Activated CD4-positive, alpha-beta T cell treated with anti-CD3 and anti-CD28 coated beads, Interleukin-2, amount 10 ng/mL, durations not matched to agents 7 days and 5 days (primary cell): ENCODE measurements around the gene GRIN3B. TPM values are rescaled to one million over a fixed set of nuclear protein-coding genes. Genes with fewer than 3 reads are reported as not detected.

Source experiments
- CTCF ChIA-PET: fragments of 350-600 bp; sonication (Branson Sonifier 250); formaldehyde crosslinking; loops from one replicate; lab custom pipeline; 2021; ENCODE audit warnings: antibody characterized with exemption; lab: Charles Lee
- POLR2A ChIA-PET: fragments of 350-600 bp; sonication (Branson Sonifier 250); formaldehyde crosslinking; loops from one replicate; lab custom pipeline; 2021; ENCODE audit warnings: antibody characterized with exemption; lab: Charles Lee
- DNase-seq: peaks from one replicate; pipeline ENCODE4 v3.0.0-alpha.2; 2020
- H3K27ac Mint-ChIP-seq: one replicate; pipeline ENCODE4 v1.8.0; 2021; ENCODE audit warnings: mild to moderate bottlenecking, moderate library complexity, mixed read lengths
- H3K27me3 Mint-ChIP-seq: one replicate; pipeline ENCODE4 v1.8.0; 2021; ENCODE audit warnings: mixed read lengths
- H3K36me3 Mint-ChIP-seq: one replicate; pipeline ENCODE4 v1.8.0; 2021; ENCODE audit warnings: low read depth, mixed read lengths
- H3K4me1 Mint-ChIP-seq: one replicate; pipeline ENCODE4 v1.8.0; 2021; ENCODE audit warnings: mixed read lengths
- H3K4me3 Mint-ChIP-seq: one replicate; pipeline ENCODE4 v1.8.0; 2021; ENCODE audit warnings: mild to moderate bottlenecking, moderate library complexity, mixed read lengths
- H3K9me3 Mint-ChIP-seq: one replicate; pipeline ENCODE4 v1.8.0; 2021; ENCODE audit warnings: mixed read lengths
- total RNA-seq, 2 experiments: library from RNA; stranded (reverse); gene quantifications; one replicate each; pipeline ENCODE4 v1.2.3, GENCODE V29; 2021

GRIN3B gene
- total RNA-seq, 2 experiments from 2014 or later = not detected

- no peaks in the 10 kb centered on the region for H3K27me3 Mint-ChIP-seq
- CTCF ChIA-PET = interaction anchor here (1.8 kb wide), 1 partner anchor 10 kb away, joined by 7 read pairs; no protein-coding TSS in a partner anchor
- peaks cover 23% of the 10 kb centered on the region for H3K36me3 Mint-ChIP-seq
- H3K4me3 Mint-ChIP-seq = no peak overlapping the region
- peak overlapping the region; percentile 19 for H3K27ac Mint-ChIP-seq
- POLR2A ChIA-PET = no interaction called here
- H3K9me3 Mint-ChIP-seq = no peaks in the 10 kb centered on the region
- peaks cover 13% of the 10 kb centered on the region for H3K4me1 Mint-ChIP-seq
- no peak for DNase-seq
Observed at GRCh38 chr19:1050989-1051788, 51.0 kb downstream of the GRIN3B start.

GRCh38 chr19:1051791-1052190 lies 51.6 kb downstream of the GRIN3B start:
- CTCF ChIA-PET = no interaction called here
- POLR2A ChIA-PET = no interaction called here

GRCh38 chr19:1052349-1052975 lies 52.2 kb downstream of the GRIN3B start:
- Mint-ChIP-seq H3K27ac (no peak overlapping the region), H3K4me1 (peaks cover 23% of the 10 kb centered on the region), H3K27me3 (no peaks in the 10 kb centered on the region), H3K9me3 (peaks cover 2% of the 10 kb centered on the region), H3K4me3 (no peak overlapping the region), H3K36me3 (peaks cover 30% of the 10 kb centered on the region)
- no peak for DNase-seq
- CTCF ChIA-PET = no interaction called here
- POLR2A ChIA-PET = no interaction called here

More at GRCh38 chr19:1051791-1052190, 51.6 kb downstream of the GRIN3B start:
- Mint-ChIP-seq H3K36me3 (peaks cover 26% of the 10 kb centered on the region), H3K4me1 (peaks cover 18% of the 10 kb centered on the region), H3K4me3 (no peak overlapping the region), H3K27ac (peak overlapping the region; percentile 19), H3K9me3 (no peaks in the 10 kb centered on the region), H3K27me3 (no peaks in the 10 kb centered on the region)
- DNase-seq = no peak

GRCh38 chr19:1053176-1054101 lies 53.2 kb downstream of the GRIN3B start:
- DNase-seq = no peak
- no peak overlapping the region for H3K27ac Mint-ChIP-seq
- no peak overlapping the region for H3K4me3 Mint-ChIP-seq

DNA sequence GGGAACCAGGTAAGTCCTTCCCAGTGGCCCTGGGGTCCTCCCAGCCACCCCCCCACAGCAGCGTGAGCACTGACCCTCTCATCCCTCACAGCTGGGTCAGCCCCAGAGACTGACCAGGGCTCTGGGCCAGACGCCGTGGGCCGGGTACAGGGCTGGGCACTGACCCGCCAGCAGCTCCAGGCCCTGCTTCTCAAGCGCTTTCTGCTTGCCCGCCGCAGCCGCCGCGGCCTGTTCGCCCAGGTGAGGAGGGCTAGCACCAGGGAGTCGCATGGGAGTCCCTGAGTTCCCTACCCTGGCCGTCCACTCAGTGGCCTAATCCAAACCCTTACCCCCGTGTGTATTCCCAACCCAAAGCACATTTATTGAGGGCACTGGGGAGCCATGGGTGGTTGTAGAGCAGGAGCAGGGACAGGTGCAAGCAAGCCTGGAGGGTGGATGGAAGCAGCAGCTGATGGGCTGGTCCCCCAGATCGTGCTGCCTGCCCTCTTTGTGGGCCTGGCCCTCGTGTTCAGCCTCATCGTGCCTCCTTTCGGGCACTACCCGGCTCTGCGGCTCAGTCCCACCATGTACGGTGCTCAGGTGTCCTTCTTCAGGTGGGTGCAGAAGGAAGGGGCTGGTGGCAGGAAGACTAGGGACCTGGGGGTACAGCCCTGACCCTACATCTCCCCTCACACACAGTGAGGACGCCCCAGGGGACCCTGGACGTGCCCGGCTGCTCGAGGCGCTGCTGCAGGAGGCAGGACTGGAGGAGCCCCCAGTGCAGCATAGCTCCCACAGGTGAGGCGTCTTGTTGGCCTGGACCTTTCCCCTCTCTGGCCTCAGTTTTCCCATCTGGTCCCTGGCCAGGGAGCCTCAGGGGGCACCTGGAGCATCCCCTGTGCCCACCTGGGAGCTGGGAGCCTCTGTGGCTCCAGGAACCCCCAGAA lies 54.1 kb downstream of the GRIN3B start:
- Mint-ChIP-seq H3K9me3 (peaks cover 3% of the 10 kb centered on the region), H3K36me3 (peaks cover 43% of the 10 kb centered on the region), H3K4me1 (peaks cover 33% of the 10 kb centered on the region), H3K27ac (no peak overlapping the region), H3K27me3 (no peaks in the 10 kb centered on the region), H3K4me3 (no peak overlapping the region)
- DNase-seq = no peak
- ChIA-PET POLR2A (no interaction called here), CTCF (interaction anchor here (1.7 kb wide), 1 partner anchor 11 kb away, joined by 8 read pairs; no protein-coding TSS in a partner anchor)

More at GRCh38 chr19:1053176-1054101, 53.2 kb downstream of the GRIN3B start:
- Mint-ChIP-seq H3K27me3 (no peaks in the 10 kb centered on the region), H3K9me3 (peaks cover 3% of the 10 kb centered on the region), H3K4me1 (peaks cover 32% of the 10 kb centered on the region), H3K36me3 (peaks cover 40% of the 10 kb centered on the region)
- CTCF ChIA-PET = interaction anchor here (1.7 kb wide), 1 partner anchor 12 kb away, joined by 8 read pairs; no protein-coding TSS in a partner anchor
- POLR2A ChIA-PET = no interaction called here

DNA sequence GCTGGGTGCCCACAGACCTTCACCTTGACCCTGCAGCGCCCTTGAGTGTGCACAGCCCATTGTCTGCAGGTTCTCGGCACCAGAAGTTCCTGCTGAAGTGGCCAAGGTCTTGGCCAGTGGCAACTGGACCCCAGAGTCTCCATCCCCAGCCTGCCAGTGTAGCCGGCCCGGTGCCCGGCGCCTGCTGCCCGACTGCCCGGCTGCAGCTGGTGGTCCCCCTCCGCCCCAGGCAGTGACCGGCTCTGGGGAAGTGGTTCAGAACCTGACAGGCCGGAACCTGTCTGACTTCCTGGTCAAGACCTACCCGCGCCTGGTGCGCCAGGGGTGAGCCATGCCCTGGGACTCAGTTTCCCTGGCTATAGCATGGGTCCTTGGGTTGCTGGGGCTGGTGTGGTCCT lies 54.8 kb downstream of the GRIN3B start:
- ChIA-PET POLR2A (no interaction called here), CTCF (interaction anchor here (1.7 kb wide), 1 partner anchor 10 kb away, joined by 8 read pairs; no protein-coding TSS in a partner anchor)
- Mint-ChIP-seq H3K36me3 (peaks cover 48% of the 10 kb centered on the region), H3K4me1 (peaks cover 33% of the 10 kb centered on the region), H3K9me3 (peaks cover 3% of the 10 kb centered on the region), H3K27ac (no peak overlapping the region), H3K4me3 (no peak overlapping the region), H3K27me3 (no peaks in the 10 kb centered on the region)
- no peak for DNase-seq

- Mint-ChIP-seq H3K36me3 (peaks cover 48% of the 10 kb centered on the region), H3K27ac (no peak overlapping the region), H3K4me1 (peaks cover 33% of the 10 kb centered on the region), H3K9me3 (peaks cover 3% of the 10 kb centered on the region), H3K4me3 (no peak overlapping the region), H3K27me3 (no peaks in the 10 kb centered on the region)
- CTCF ChIA-PET = interaction anchor here (0.6 to 2.0 kb wide), 4 partner anchors 9 to 31 kb away, joined by 3 to 11 read pairs (median 3); no protein-coding TSS in a partner anchor
- POLR2A ChIA-PET = no interaction called here
- no peak for DNase-seq
Observed at GRCh38 chr19:1055886-1056620, 55.8 kb downstream of the GRIN3B start.

DNA sequence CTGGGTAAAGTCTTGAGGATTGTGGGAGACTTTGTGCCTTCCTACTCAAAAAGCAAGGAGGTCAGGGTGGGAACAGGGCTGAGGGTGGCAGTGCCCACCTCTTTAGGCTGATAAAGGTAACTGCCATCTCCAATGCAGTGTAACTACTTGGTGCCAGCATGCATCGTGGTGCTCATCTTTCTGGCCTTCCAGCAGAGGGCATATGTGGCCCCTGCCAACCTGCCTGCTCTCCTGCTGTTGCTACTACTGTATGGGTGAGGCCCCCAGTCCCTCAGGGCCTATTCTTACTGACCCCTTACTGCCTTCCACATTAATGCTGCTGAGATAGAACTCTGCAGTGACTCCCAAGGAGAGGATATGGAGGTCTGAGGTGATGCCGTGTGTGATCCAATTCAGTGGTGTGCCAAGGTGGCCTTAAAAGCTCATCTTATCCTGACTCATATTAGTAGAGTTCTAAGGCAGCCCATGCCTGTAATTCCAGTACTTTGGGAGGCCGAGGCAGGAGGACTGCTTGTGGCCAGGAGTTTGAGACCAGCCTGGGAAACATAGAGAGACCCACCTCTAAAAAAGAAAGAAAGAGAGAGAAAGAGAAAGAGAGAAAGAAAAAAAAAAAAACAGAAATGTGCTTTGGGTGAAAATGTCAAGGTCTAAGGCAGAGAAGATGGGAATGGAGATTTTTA lies 57.1 kb downstream of the GRIN3B start:
- POLR2A ChIA-PET = no interaction called here
- peak; percentile 39 for DNase-seq
- CTCF ChIA-PET = interaction anchor here (2.0 kb wide), 1 partner anchor 8 kb away, joined by 11 read pairs; no protein-coding TSS in a partner anchor
- Mint-ChIP-seq H3K9me3 (peaks cover 3% of the 10 kb centered on the region), H3K27ac (peak overlapping the region; percentile 42), H3K27me3 (no peaks in the 10 kb centered on the region), H3K4me1 (peaks cover 30% of the 10 kb centered on the region), H3K36me3 (peaks cover 48% of the 10 kb centered on the region), H3K4me3 (no peak overlapping the region)

DNA sequence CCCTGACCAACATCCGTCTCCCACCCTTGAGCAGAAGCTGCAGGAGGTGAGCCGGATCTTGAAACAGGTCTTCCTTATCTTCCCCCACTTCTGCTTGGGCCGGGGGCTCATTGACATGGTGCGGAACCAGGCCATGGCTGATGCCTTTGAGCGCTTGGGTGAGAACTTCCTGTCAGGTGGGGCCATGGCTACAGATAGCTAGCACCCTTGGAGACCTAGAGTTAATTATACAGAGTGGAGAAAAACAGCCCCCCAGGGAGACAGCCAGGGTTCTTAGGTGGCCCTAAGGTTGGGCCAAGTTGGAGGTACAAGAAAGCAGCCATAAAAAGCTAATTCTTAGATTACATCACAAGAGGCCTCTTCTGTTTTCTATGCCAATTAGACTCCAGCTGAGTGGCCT lies 57.9 kb downstream of the GRIN3B start:
- Mint-ChIP-seq H3K4me1 (peaks cover 28% of the 10 kb centered on the region), H3K9me3 (peaks cover 3% of the 10 kb centered on the region), H3K36me3 (peaks cover 51% of the 10 kb centered on the region), H3K27me3 (no peaks in the 10 kb centered on the region), H3K4me3 (no peak overlapping the region), H3K27ac (no peak overlapping the region)
- DNase-seq = no peak
- CTCF ChIA-PET = no interaction called here
- POLR2A ChIA-PET = no interaction called here
